Neural progenitor cell (in vitro differentiated cells): ENCODE results near the gene STRC. TPM values are rescaled to one million over a fixed set of nuclear protein-coding genes. Genes with fewer than 3 reads are reported as not detected.
"Not testable (repeated sequence)": the region's sequence is repeated elsewhere in the genome, so short reads cannot be mapped to it uniquely, and the experiment has no call there.

ENCODE experiments used
- DNase-seq: peaks from one replicate; pipeline ENCODE4 v3.0.0-alpha.2; 2016; ENCODE audit warnings: low spot score
- H2AFZ ChIP-seq: fragments of 200-600 bp; sonication (generic); replicated peaks from 2 replicates; pipeline ENCODE4 v1.6.1; 2016; ENCODE audit warnings: antibody characterized with exemption
- H3F3A ChIP-seq: fragments of 200-600 bp; sonication (generic); 2 replicates; pipeline ENCODE4 v1.6.1; 2016; ENCODE audit warnings: antibody characterized with exemption, low read depth
- H3K27ac ChIP-seq: fragments of 200-600 bp; sonication (generic); 2 replicates; pipeline ENCODE4 v1.5.1; 2016; ENCODE audit warnings: mild to moderate bottlenecking
- H3K27me3 ChIP-seq: fragments of 200-600 bp; sonication (generic); 2 replicates; pipeline ENCODE4 v1.6.1; 2016; ENCODE audit warnings: mild to moderate bottlenecking, moderate library complexity
- H3K36me3 ChIP-seq: fragments of 200-600 bp; sonication (generic); 2 replicates; pipeline ENCODE4 v1.5.1; 2016
- H3K4me1 ChIP-seq: fragments of 200-600 bp; sonication (generic); 2 replicates; pipeline ENCODE4 v1.6.1; 2016; ENCODE audit warnings: mixed run types
- H3K4me2 ChIP-seq: fragments of 200-600 bp; sonication (generic); 2 replicates; pipeline ENCODE4 v1.6.1; 2016
- H3K4me3 ChIP-seq: fragments of 200-600 bp; sonication (generic); 2 replicates; pipeline ENCODE4 v1.5.1; 2016
- H3K79me2 ChIP-seq: fragments of 200-600 bp; sonication (generic); 2 replicates; pipeline ENCODE4 v1.6.1; 2016; ENCODE audit warnings: low read depth
- H3K9ac ChIP-seq: fragments of 200-600 bp; sonication (generic); 2 replicates; pipeline ENCODE4 v1.6.1; 2016
- H3K9me3 ChIP-seq: fragments of 200-600 bp; sonication (generic); 2 replicates; pipeline ENCODE4 v1.5.1; 2016; ENCODE audit warnings: low read depth
- H4K20me1 ChIP-seq: fragments of 200-600 bp; sonication (generic); 2 replicates; pipeline ENCODE4 v1.6.1; 2016; ENCODE audit warnings: low read depth
- H3K27ac Mint-ChIP-seq: 3 replicates; pipeline ENCODE4 v1.8.0; 2021; ENCODE audit warnings: mixed read lengths
- H3K27me3 Mint-ChIP-seq: 2 replicates; pipeline ENCODE4 v1.8.0; 2022; ENCODE audit warnings: low read depth, mild to moderate bottlenecking, inconsistent platforms, moderate library complexity, mixed read lengths; ENCODE audit not compliant: insufficient read depth
- H3K36me3 Mint-ChIP-seq: 3 replicates; pipeline ENCODE4 v1.8.0; 2021; ENCODE audit warnings: mixed read lengths
- H3K4me1 Mint-ChIP-seq: 3 replicates; pipeline ENCODE4 v1.8.0; 2021; ENCODE audit warnings: mixed read lengths
- H3K4me3 Mint-ChIP-seq: 3 replicates; pipeline ENCODE4 v1.8.0; 2021; ENCODE audit warnings: mild to moderate bottlenecking, moderate library complexity, mixed read lengths
- H3K9me3 Mint-ChIP-seq: 3 replicates; pipeline ENCODE4 v1.8.0; 2020; ENCODE audit warnings: mixed read lengths
- CTCF ChIP-seq: fragments of 200-600 bp; sonication (generic); IDR thresholded peaks from 2 replicates; pipeline ENCODE4 v1.5.1; 2017; ENCODE audit warnings: antibody characterized with exemption, mild to moderate bottlenecking
- EZH2 ChIP-seq: fragments of 200-600 bp; sonication (generic); IDR thresholded peaks from 2 replicates; pipeline ENCODE4 v1.6.1; 2017; ENCODE audit warnings: antibody characterized with exemption, mild to moderate bottlenecking, moderate library complexity
- EZH2phosphoT487 ChIP-seq: fragments of 200-600 bp; sonication (generic); IDR thresholded peaks from 2 replicates; pipeline ENCODE4 v1.6.1; 2017; ENCODE audit warnings: antibody characterized with exemption
- total RNA-seq: library from RNA; depleted of rRNA; stranded (reverse); fragments of >200 nt; gene quantifications from 2 replicates; pipeline ENCODE4 v1.2.3, GENCODE V29; 2015; ENCODE audit warnings: low replicate concordance

The STRC gene
- total RNA-seq, 1 donor from 2014 or later = 0.09 TPM

DNA sequence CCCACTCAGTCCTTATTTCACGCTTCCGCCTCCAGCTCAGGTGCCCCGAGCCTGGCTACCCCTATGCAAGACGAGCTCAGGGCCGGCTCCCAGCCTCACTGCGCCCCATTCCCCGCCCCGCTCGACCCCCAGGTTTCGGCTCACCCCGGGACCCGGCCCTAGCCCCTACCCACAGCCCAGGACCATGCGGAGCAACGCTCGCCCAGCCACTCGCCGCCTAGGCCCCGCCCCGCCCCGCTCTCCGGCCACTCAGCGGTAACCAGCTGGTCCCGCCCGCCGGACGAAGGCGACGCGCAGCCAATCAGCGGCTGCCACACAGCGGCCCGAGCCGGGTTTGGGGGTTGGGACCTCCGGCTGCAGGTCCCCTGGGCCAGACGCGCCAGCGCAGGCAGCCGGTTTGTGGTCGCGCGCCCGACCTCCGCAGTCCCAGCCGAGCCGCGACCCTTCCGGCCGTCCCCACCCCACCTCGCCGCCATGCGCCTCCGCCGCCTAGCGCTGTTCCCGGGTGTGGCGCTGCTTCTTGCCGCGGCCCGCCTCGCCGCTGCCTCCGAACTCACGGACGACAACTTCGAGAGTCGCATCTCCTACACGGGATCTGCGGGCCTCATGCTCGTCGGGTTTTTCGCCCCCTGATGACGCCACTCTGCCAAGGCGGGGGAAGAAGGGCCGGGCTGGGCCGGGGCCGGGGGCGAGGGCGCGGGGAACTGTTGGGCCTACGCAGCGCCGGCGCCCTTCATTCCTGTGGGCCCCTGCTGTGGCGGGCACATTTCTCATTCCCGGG is 30.2 kb upstream of the STRC start, which contains the start of gene CATSPER2:
Gene CATSPER2, minus strand, starts transcription at position 196 of the 781 bp plus-strand sequence. CDS start 783 bp downstream, outside the sequence.
- no peak for DNase-seq
- Histone ChIP-seq H4K20me1 (no peaks in the 10 kb centered on the region), H3K36me3 (no peaks in the 10 kb centered on the region), H3K4me2 (no peak within 1 kb of the TSS), H3K9me3 (no peaks in the 10 kb centered on the region), H3K27ac (no peak within 1 kb of the TSS), H2AFZ (no peak within 1 kb of the TSS), H3K4me3 (no peak within 1 kb of the TSS), H3K4me1 (no peaks in the 10 kb centered on the region), H3F3A (no peaks in the 10 kb centered on the region), H3K27me3 (no peaks in the 10 kb centered on the region), H3K79me2 (no peaks in the 10 kb centered on the region), H3K9ac (no peak within 1 kb of the TSS)
- no peak within 1 kb of the TSS for H3K27ac Mint-ChIP-seq
- H3K27me3 Mint-ChIP-seq = peaks cover 2% of the 10 kb centered on the region
- H3K36me3 Mint-ChIP-seq = peaks cover 12% of the 10 kb centered on the region
- H3K9me3 Mint-ChIP-seq = peaks cover 9% of the 10 kb centered on the region
- H3K4me3 Mint-ChIP-seq = no peak within 1 kb of the TSS
- no peak for TF ChIP-seq EZH2phosphoT487
- TF ChIP-seq EZH2 = no peak
- no peak for TF ChIP-seq CTCF
- no peaks in the 10 kb centered on the region for H3K4me1 Mint-ChIP-seq

- H3K9ac ChIP-seq, H3K9me3 ChIP-seq, H2AFZ ChIP-seq, H4K20me1 ChIP-seq, DNase-seq, H3K27me3 Mint-ChIP-seq, H3K79me2 ChIP-seq, H3K36me3 Mint-ChIP-seq, H3K27ac ChIP-seq, H3K4me1 Mint-ChIP-seq, H3K9me3 Mint-ChIP-seq, H3F3A ChIP-seq, H3K36me3 ChIP-seq, H3K4me3 ChIP-seq, H3K27ac Mint-ChIP-seq, H3K27me3 ChIP-seq, H3K4me3 Mint-ChIP-seq, H3K4me1 ChIP-seq, H3K4me2 ChIP-seq: not testable (repeated sequence)
Observed at GRCh38 chr15:43638464-43639204, 20.0 kb upstream of the STRC start.

- not testable (repeated sequence) for H3K4me2 ChIP-seq, DNase-seq, H3K4me3 ChIP-seq, H3F3A ChIP-seq, H3K27me3 ChIP-seq, H3K27ac Mint-ChIP-seq, H3K4me3 Mint-ChIP-seq, H3K27me3 Mint-ChIP-seq, H3K36me3 ChIP-seq, H3K9me3 ChIP-seq, H3K4me1 Mint-ChIP-seq, H3K9ac ChIP-seq, H3K4me1 ChIP-seq, H3K79me2 ChIP-seq, H3K36me3 Mint-ChIP-seq, H4K20me1 ChIP-seq, H2AFZ ChIP-seq, H3K27ac ChIP-seq, H3K9me3 Mint-ChIP-seq
Observed at GRCh38 chr15:43626937-43627336, 8.3 kb upstream of the STRC start.

- no peak overlapping the region for H3K27ac Mint-ChIP-seq
- Histone ChIP-seq H4K20me1 (no peaks in the 10 kb centered on the region), H3K27me3 (no peaks in the 10 kb centered on the region), H3K27ac (no peak overlapping the region), H3K4me1 (no peaks in the 10 kb centered on the region), H3F3A (no peaks in the 10 kb centered on the region), H3K79me2 (no peaks in the 10 kb centered on the region), H3K4me2 (no peak overlapping the region), H3K36me3 (no peaks in the 10 kb centered on the region), H3K9me3 (no peaks in the 10 kb centered on the region), H3K9ac (no peak overlapping the region), H2AFZ (no peak overlapping the region), H3K4me3 (no peak overlapping the region)
- H3K4me1 Mint-ChIP-seq = no peaks in the 10 kb centered on the region
- peaks cover 2% of the 10 kb centered on the region for H3K27me3 Mint-ChIP-seq
- TF ChIP-seq EZH2phosphoT487 (no peak), CTCF (no peak)
- DNase-seq = no peak
- no peaks in the 10 kb centered on the region for H3K9me3 Mint-ChIP-seq
- H3K4me3 Mint-ChIP-seq = no peak overlapping the region
- no peaks in the 10 kb centered on the region for H3K36me3 Mint-ChIP-seq
Observed at GRCh38 chr15:43625106-43625505, 6.5 kb upstream of the STRC start.

- not testable (repeated sequence) for H4K20me1 ChIP-seq, H3K27me3 ChIP-seq, H3K9me3 Mint-ChIP-seq, H3K27me3 Mint-ChIP-seq, H3K27ac ChIP-seq, DNase-seq, H3K4me3 ChIP-seq, H3K9ac ChIP-seq, H3K4me1 Mint-ChIP-seq, H3F3A ChIP-seq, H3K27ac Mint-ChIP-seq, H3K4me3 Mint-ChIP-seq, H2AFZ ChIP-seq, H3K4me1 ChIP-seq, H3K79me2 ChIP-seq, H3K9me3 ChIP-seq, H3K36me3 ChIP-seq, H3K4me2 ChIP-seq, H3K36me3 Mint-ChIP-seq
Observed at GRCh38 chr15:43622068-43622799, 3.6 kb upstream of the STRC start.

DNA sequence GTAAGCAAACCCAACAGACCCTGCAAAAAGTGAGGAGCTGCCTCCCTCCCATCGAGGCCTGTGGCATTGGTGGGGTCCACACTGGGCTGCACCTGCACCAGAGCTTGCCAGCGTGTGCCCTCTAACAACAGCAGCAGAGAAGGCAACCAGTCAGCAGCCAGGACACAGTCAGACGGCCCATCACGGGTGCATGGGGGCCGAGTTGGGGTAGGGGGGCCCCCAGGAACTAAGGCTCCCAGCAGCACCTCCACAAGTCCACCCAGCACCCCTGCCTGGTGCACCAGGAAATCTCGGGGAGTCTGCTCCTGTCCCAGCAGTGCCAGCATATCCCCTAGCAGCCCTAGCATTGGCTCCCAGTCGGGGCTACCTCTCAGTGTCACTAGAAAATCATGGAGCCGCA is 850 bp downstream of the STRC start:
- not testable (repeated sequence) for H3K79me2 ChIP-seq, H3K4me2 ChIP-seq, H3K27ac ChIP-seq, H3K27me3 Mint-ChIP-seq, H3K4me3 ChIP-seq, DNase-seq, H3K9me3 Mint-ChIP-seq, H3K4me3 Mint-ChIP-seq, H3K9me3 ChIP-seq, H3K36me3 ChIP-seq, H3F3A ChIP-seq, H3K9ac ChIP-seq, H2AFZ ChIP-seq, H3K27ac Mint-ChIP-seq, H3K4me1 Mint-ChIP-seq, H3K36me3 Mint-ChIP-seq, H3K27me3 ChIP-seq, H3K4me1 ChIP-seq, H4K20me1 ChIP-seq
